ENCODE results near the gene FFAR4.

- TF ChIP-seq CTCF (conservative IDR thresholded peaks at IDR 0.05 in 1 of 2, IDR thresholded peaks at IDR 0.05 in 1 of 2; ENCODE audit: low read depth in 1 of 2, low read length in 2 of 2) = no peak
- TF ChIP-seq EZH2 (IDR thresholded peaks at IDR 0.05; ENCODE audit: low read length, missing control alignments) = no peak
Observed at GRCh38 chr10:93593254-93593653, 26.8 kb downstream of the FFAR4 start.

Measured in fibroblast of lung (primary cell).